HepG2 (cell line): ENCODE data around the gene ANAPC2. TPM values are rescaled to one million over a fixed set of nuclear protein-coding genes. Genes with fewer than 3 reads are reported as not detected.
A peak's percentile ranks its signal among the peaks of the same experiment; 100 is the strongest.

Experiments used
- ATF4 ChIP-seq, 2 experiments: fragments of 450-650 bp in 1 of 2; sonication (generic) in 1 of 2; formaldehyde crosslinking; IDR thresholded peaks; 2 replicates each; pipeline versions ENCODE4 v1.5.0 to v1.8.0; 2020 to 2022; ENCODE audit warnings: mild to moderate bottlenecking in 1 of 2, missing genetic modification reagents in 1 of 2
- ESRRA ChIP-seq: sonication (generic); formaldehyde crosslinking; IDR thresholded peaks from 2 replicates; pipeline ENCODE4 v1.5.1; 2020; ENCODE audit warnings: mild to moderate bottlenecking, low read depth, missing genetic modification reagents
- HNF1B ChIP-seq: sonication (generic); formaldehyde crosslinking; IDR thresholded peaks from 2 replicates; pipeline ENCODE4 v1.5.1; 2020; ENCODE audit warnings: mild to moderate bottlenecking, moderate library complexity, missing genetic modification reagents
- HNF4G ChIP-seq, 2 experiments: sonication (generic) in 1 of 2; formaldehyde crosslinking in 1 of 2; IDR thresholded peaks; 2 replicates each; pipeline versions ENCODE4 v1.4.0 to v1.6.1; 2011 to 2020; ENCODE audit warnings: borderline replicate concordance in 2 of 2, low read depth in 2 of 2, mild to moderate bottlenecking in 2 of 2, low read length in 1 of 2, missing genetic modification reagents in 1 of 2, moderate library complexity in 1 of 2
- NPAS2 ChIP-seq: sonication (generic); formaldehyde crosslinking; IDR thresholded peaks from 2 replicates; pipeline ENCODE4 v1.8.0; 2022; ENCODE audit warnings: mild to moderate bottlenecking, missing genetic modification reagents, borderline replicate concordance
- RELA ChIP-seq: sonication (generic); formaldehyde crosslinking; IDR thresholded peaks from 2 replicates; pipeline ENCODE4 v1.4.0; 2020; ENCODE audit warnings: missing genetic modification reagents
- RNF2 ChIP-seq: fragments of 450-650 bp; conservative IDR thresholded peaks from 2 replicates; pipeline ENCODE4 v1.6.1; 2016; ENCODE audit warnings: low read depth
- STAT6 ChIP-seq: sonication (generic); formaldehyde crosslinking; IDR thresholded peaks from 2 replicates; pipeline ENCODE4 v1.4.0; 2020; ENCODE audit warnings: missing genetic modification reagents, mild to moderate bottlenecking, borderline replicate concordance
- ZHX2 ChIP-seq, 2 experiments: sonication (generic) in 1 of 2; formaldehyde crosslinking in 1 of 2; IDR thresholded peaks; 2 replicates each; pipeline versions ENCODE4 v1.6.1 to v1.9.0; 2014 to 2022; ENCODE audit warnings: antibody characterized with exemption in 1 of 2, borderline replicate concordance in 1 of 2, inconsistent platforms in 1 of 2, low read depth in 1 of 2, missing genetic modification reagents in 1 of 2
- ZNF12 ChIP-seq: sonication (generic); formaldehyde crosslinking; IDR thresholded peaks from 2 replicates; pipeline ENCODE4 v1.5.0; 2020; ENCODE audit warnings: missing genetic modification reagents
- ZNF17 ChIP-seq: sonication (generic); formaldehyde crosslinking; IDR thresholded peaks from 2 replicates; pipeline ENCODE4 v1.5.0; 2020; ENCODE audit warnings: mild to moderate bottlenecking, missing genetic modification reagents
- ZNF570 ChIP-seq: sonication (generic); formaldehyde crosslinking; IDR thresholded peaks from 2 replicates; pipeline ENCODE4 v1.4.0; 2020; ENCODE audit warnings: mild to moderate bottlenecking, missing genetic modification reagents, borderline replicate concordance
- polyA plus RNA-seq, 8 experiments: library from polyadenylated mRNA; depleted of rRNA in 3 of 8; stranded (reverse) in 7 of 8; unstranded in 1 of 8; fragments of >200 nt; fragmentation: Illumina TruSeq in 4 of 8; extraction: Trizol in 4 of 8; gene quantifications; 2 replicates each; pipeline versions ENCODE4 v1.2.1 to v1.2.3, GENCODE V29; 2011 to 2016; ENCODE audit warnings: low read depth in 4 of 8, missing spikeins in 1 of 8, mixed read lengths in 1 of 8; ENCODE audit not compliant: insufficient read depth in 1 of 8
- total RNA-seq, 5 experiments: library from RNA; depleted of rRNA; stranded (reverse); fragments of >200 nt; fragmentation: Illumina TruSeq; extraction: Trizol; gene quantifications; 2 replicates each; pipeline ENCODE4 v1.2.3, GENCODE V29; 2016; ENCODE audit warnings: low read depth in 1 of 5

Gene ANAPC2
- total and polyA plus RNA-seq, 2 of the 13 experiments (the other 11 are each of a cell fraction or from before 2014, with no cell fraction given) = 12.3 to 15.4 TPM

- TF ChIP-seq ZHX2 (IDR thresholded peaks at IDR 0.05; ENCODE audit: low read depth) (peak; percentile 96), ZHX2 (CRISPR knock-in tag; IDR thresholded peaks at IDR 0.05; ENCODE audit: borderline replicate concordance) (peak; percentile 63; the same call in 1 of the 2 replicates), ESRRA (CRISPR knock-in tag) (peak; percentile 62), RNF2 (no peak), RELA (CRISPR knock-in tag) (no peak), HNF1B (CRISPR knock-in tag) (peak; percentile 83), ZNF570 (no peak), ZNF17 (CRISPR knock-in tag) (no peak), ATF4 (CRISPR knock-in tag; IDR thresholded peaks at IDR 0.05) (peak in 1 of 2 experiments; percentile 31; a peak in 1 of 4 replicates), ZNF12 (CRISPR knock-in tag) (0 out of 2 replicates have a peak, but pooled peaks have one; percentile 31), STAT6 (CRISPR knock-in tag) (no peak), NPAS2 (CRISPR knock-in tag) (no peak), HNF4G (IDR thresholded peaks at IDR 0.05; ENCODE audit: borderline replicate concordance, low read depth, low read length) (peak; percentile 50; the same call in 1 of the 2 replicates), HNF4G (CRISPR knock-in tag; IDR thresholded peaks at IDR 0.05; ENCODE audit: borderline replicate concordance, low read depth) (0 out of 2 replicates have a peak, but pooled peaks have one; percentile 29)
Measured at GRCh38 chr9:137205126-137206069, 17.0 kb upstream of the ANAPC2 start, which contains the start of the genes NDOR1 and TMEM203 (continued).
